Measurements from ENCODE around the gene RGS7. TPM values are rescaled to one million over a fixed set of nuclear protein-coding genes. Genes with fewer than 3 reads are reported as not detected.

The RGS7 gene
- total RNA-seq, 1 donor from 2014 or later: not detected

GRCh38 chr1:240844486-240844885 lies 512.5 kb downstream of the RGS7 start:
- no peak for DNase-seq (ENCODE audit: low spot score)

GRCh38 chr1:240843798-240844197 lies 513.2 kb downstream of the RGS7 start:
- DNase-seq (ENCODE audit: low spot score): no peak

GRCh38 chr1:240836271-240836670 lies 520.7 kb downstream of the RGS7 start:
- DNase-seq (ENCODE audit: low spot score): no peak

- DNase-seq (ENCODE audit: low spot score): no peak
Measured at GRCh38 chr1:240835291-240835690, 521.7 kb downstream of the RGS7 start.

GRCh38 chr1:240833075-240833474 lies 523.9 kb downstream of the RGS7 start:
- DNase-seq (ENCODE audit: low spot score): no peak

GRCh38 chr1:240831922-240832321 lies 525.1 kb downstream of the RGS7 start:
- no peak for DNase-seq (ENCODE audit: low spot score)

- DNase-seq (ENCODE audit: low spot score): no peak
Measured at GRCh38 chr1:240831191-240831631, 525.8 kb downstream of the RGS7 start.

GRCh38 chr1:240829487-240829886 lies 527.5 kb downstream of the RGS7 start:
- DNase-seq (ENCODE audit: low spot score): no peak

- DNase-seq (ENCODE audit: low spot score): no peak
Measured at GRCh38 chr1:240827786-240828185, 529.2 kb downstream of the RGS7 start.

GRCh38 chr1:240824238-240824637 lies 532.8 kb downstream of the RGS7 start:
- DNase-seq (ENCODE audit: low spot score): no peak

GRCh38 chr1:240823357-240823756 lies 533.6 kb downstream of the RGS7 start:
- no peak for DNase-seq (ENCODE audit: low spot score)

- no peak for DNase-seq (ENCODE audit: low spot score)
Measured at GRCh38 chr1:240821925-240822324, 535.1 kb downstream of the RGS7 start.

GRCh38 chr1:240820816-240821215 lies 536.2 kb downstream of the RGS7 start:
- no peak for DNase-seq (ENCODE audit: low spot score)

- DNase-seq (ENCODE audit: low spot score): no peak
Measured at GRCh38 chr1:240816472-240816871, 540.5 kb downstream of the RGS7 start.

GRCh38 chr1:240813720-240814119 lies 543.3 kb downstream of the RGS7 start:
- no peak for DNase-seq (ENCODE audit: low spot score)

- no peak for DNase-seq (ENCODE audit: low spot score)
Measured at GRCh38 chr1:240811256-240811655, 545.7 kb downstream of the RGS7 start.

- DNase-seq (ENCODE audit: low spot score): no peak
Measured at GRCh38 chr1:240808381-240808780, 548.6 kb downstream of the RGS7 start.

GRCh38 chr1:240806200-240806745 lies 550.7 kb downstream of the RGS7 start:
- no peak for DNase-seq (ENCODE audit: low spot score)

- DNase-seq (ENCODE audit: low spot score): no peak
Measured at GRCh38 chr1:240804475-240804874, 552.5 kb downstream of the RGS7 start.

GRCh38 chr1:240803151-240803550 lies 553.9 kb downstream of the RGS7 start:
- DNase-seq (ENCODE audit: low spot score): no peak

- DNase-seq (ENCODE audit: low spot score): no peak
Measured at GRCh38 chr1:240802271-240802670, 554.7 kb downstream of the RGS7 start.

- DNase-seq (ENCODE audit: low spot score): no peak
Measured at GRCh38 chr1:240801442-240801841, 555.6 kb downstream of the RGS7 start.

- DNase-seq (ENCODE audit: low spot score): no peak
Measured at GRCh38 chr1:240800291-240800690, 556.7 kb downstream of the RGS7 start.

- no peak for DNase-seq (ENCODE audit: low spot score)
Measured at GRCh38 chr1:240797050-240797449, 560.0 kb downstream of the RGS7 start.

Measured in mesenteric fat pad (tissue), 1 donor.